ENCODE measurements around the gene IDH1. TPM values are rescaled to one million over a fixed set of nuclear protein-coding genes. Genes with fewer than 3 reads are reported as not detected.

IDH1 gene
- total and polyA plus RNA-seq, 2 of the 13 experiments (the other 11 are each of a cell fraction or from before 2014, with no cell fraction given) = 312 to 1,077 TPM

- TF ChIP-seq PRDM4 (CRISPR knock-in tag; IDR thresholded peaks at IDR 0.05; ENCODE audit: borderline replicate concordance) (no peak), GMEB1 (CRISPR knock-in tag; IDR thresholded peaks at IDR 0.05; ENCODE audit: borderline replicate concordance) (0 out of 2 replicates have a peak, but pooled peaks have one; percentile 53), PHF5A (CRISPR knock-in tag; IDR thresholded peaks at IDR 0.05; ENCODE audit: low read depth, unreplicated experiment) (peak; percentile 92), CSRNP1 (CRISPR knock-in tag; IDR thresholded peaks at IDR 0.05) (peak; percentile 85; the same call in 1 of the 2 replicates), SRSF1 (optimal IDR thresholded peaks at IDR 0.05; ENCODE audit: low read depth, low read length) (peak; percentile 64), ZNF446 (CRISPR knock-in tag; IDR thresholded peaks at IDR 0.05) (no peak), ZNF484 (CRISPR knock-in tag; IDR thresholded peaks at IDR 0.05; ENCODE audit: borderline replicate concordance, low read depth) (no peak), ZNF10 (CRISPR knock-in tag; IDR thresholded peaks at IDR 0.05; ENCODE audit: borderline replicate concordance, low read depth) (no peak), NAIF1 (CRISPR knock-in tag; IDR thresholded peaks at IDR 0.05; ENCODE audit: borderline replicate concordance) (no peak; the same call in 1 of the 2 replicates), DZIP1 (CRISPR knock-in tag; IDR thresholded peaks at IDR 0.05) (peak; percentile 18; the same call in 1 of the 2 replicates), ZNF552 (CRISPR knock-in tag; IDR thresholded peaks at IDR 0.05; ENCODE audit: borderline replicate concordance) (peak; percentile 45; the same call in 1 of the 2 replicates), ZBTB43 (CRISPR knock-in tag; conservative IDR thresholded peaks at IDR 0.05) (peak; percentile 97)
Measured at GRCh38 chr2:208254118-208254870, 577 bp downstream of the IDH1 start (continued).
